GM21825 (cell line): ENCODE measurements around the gene BAAT.
"Not testable (repeated sequence)": the region's sequence is repeated elsewhere in the genome, so short reads cannot be mapped to it uniquely, and the experiment has no call there.

Experiments used
- ATAC-seq: cut with Tn5 transposase; IDR thresholded peaks from one replicate; pipeline ENCODE4 v1.9.1; 2021; ENCODE audit warnings: mild to moderate bottlenecking, moderate library complexity; ENCODE audit not compliant: unreplicated experiment

Gene BAAT

DNA sequence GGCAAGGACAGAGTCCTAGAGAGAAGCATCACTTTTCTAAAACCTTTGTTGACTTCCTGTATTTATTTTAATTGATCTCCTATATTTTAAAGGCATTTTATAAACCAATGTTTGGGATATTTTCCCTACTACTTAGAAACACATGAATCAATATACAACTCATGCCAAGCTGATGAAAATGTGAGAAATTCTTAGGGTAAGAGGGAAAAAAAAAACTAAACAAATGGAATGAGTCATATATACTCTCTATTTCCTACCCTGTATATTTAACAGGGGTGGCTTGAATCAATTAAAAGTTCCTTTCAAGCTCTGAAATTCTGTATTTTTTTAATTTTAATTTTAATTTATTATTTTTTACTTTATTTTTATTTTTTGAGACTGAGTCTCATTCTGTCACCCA lies 19.6 kb downstream of the BAAT start:
- no peak for ATAC-seq

DNA sequence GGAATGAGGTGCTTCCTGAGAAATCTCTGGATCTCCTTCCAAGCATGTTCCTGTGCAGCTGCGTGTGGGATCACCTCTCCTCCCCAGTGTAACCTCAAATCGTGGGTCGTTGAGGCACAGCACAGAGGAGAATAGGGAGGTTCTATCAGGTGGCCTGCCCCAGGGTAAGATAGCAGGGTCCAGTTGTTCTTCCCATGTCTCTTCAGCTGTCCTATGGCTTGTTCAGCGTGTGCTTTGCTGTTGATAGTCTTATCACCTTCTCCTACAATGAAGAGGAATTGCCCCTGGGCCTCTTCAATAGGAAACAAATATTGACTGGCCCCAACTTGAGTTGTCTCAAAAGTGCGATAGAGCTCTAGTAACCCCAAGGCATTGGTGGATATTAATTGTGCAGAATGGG lies 22.4 kb downstream of the BAAT start:
- no peak for ATAC-seq

DNA sequence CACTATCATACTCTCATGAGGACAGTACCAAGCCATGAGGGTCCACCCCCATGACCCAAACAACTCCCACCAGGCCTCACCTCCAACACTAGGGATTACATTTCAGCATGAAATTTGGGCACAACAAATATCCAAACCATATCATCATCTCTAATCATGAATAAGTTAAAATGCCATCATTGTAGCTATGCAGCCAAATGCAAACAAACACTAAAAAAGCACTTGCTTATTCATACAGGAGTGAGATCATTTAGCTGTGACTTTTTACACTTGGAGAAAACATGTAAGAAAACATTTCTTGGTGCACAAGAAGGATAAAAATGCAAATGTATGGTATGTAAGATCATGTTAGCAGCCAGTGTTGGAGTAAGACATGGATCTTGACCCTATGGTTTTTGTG lies 24.2 kb downstream of the BAAT start:
- ATAC-seq = no peak

DNA sequence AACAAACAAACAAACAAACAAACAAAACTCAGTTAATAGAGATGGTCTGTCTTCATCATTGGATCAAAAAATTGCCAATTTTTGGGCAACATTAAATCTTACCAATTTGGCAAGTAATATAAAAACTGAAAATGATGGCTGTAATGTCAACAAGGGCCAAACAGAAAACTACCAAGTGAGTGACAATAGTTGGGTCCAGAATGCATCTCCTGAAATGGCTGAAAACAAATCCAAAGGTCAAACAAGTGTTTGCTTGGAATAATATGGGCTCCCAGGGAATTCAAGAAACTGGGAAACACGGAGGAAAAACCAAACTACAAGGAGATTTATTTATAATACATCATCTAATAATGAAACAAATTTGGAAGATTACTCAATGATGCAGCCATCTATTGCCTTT lies 25.1 kb downstream of the BAAT start:
- ATAC-seq = no peak

DNA sequence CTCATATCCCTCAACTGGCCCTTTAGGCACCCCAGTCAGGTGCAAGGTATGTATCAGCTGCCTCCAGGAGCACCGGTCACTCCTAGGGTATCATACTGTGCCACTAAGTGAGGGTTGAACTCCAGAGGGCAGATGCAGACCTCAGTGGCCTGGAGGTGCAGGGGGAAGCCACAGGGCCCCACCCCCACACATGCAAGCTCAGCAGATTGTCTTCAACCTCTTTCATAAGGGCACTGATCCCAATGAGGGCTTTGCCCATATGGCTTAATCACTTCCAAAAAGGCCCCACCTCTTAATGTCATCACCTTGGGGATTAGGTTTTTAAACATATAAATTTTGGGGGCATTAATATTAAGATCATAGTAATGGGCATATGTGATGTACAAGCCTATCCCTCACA lies 28.2 kb downstream of the BAAT start:
- ATAC-seq = no peak

DNA sequence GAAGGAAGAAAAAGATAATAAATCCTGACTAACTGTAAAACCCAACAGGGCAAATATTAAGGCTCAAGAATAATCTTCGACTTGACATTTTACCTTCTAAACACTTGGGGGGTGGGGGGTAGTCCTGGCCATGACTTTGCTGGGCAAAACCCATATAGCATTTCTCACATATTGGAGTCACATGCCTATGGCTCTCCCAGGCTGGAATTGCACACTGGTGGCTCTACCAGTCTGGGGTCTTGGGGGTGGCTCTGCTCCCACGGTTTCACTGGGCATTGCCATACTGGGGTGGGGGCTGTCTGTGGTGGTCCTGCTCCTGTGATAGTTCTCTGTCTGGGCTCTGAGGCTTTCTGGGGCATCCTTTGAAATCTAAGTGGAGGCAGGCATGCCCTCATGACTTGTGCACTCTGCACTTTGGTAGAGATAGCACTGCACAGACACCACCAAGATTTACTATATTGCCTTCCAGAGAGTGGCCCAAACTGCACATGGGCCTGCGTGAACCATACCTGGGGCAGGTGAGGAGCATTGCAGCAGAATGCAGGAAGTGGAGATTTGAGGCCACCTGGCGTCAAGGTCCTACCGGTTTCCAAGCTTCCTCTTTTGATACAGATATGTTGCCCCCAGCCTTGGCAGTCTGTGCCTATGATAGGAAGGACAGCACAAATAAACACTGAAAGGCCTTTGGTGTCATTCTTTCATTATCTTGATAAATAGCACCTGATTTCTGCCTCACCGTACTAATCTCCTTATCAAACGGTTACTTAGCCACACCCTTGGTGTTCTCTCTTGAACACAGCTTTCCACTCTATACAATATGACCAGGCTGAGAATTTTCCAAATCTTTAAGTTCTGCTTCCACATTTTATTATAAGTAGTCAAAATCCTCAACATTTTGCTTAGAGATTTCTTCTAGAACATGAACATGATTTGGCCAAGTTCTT lies 29.8 kb downstream of the BAAT start:
- no peak for ATAC-seq

DNA sequence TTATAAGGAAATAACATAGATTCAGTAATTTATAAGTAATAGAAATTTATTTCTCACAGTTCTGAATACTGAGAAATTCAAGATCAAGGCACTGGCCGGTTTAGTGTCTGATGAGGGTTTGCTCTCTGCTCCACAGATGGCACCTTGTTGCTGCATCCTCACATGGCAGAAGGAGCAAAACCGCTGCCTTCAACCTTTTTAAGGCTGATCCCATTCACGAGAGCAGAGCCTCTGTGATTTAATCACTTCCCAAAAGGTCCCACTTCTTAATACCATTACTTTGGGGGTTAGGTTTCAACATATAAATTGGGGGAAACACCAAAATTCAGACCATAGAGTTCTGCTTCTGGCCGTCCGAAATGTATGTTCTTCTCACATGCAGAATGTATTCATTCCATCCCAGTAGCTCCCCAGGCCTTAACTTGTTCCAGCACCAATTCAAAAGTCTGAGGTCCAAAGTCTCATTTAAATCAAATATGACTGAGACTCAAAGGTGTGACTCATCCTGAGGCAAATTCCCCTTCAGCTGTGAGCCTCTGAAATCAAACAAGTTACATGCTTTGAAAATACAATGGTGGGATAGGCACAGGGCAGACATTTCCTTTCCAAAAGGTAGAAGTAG lies 30.6 kb downstream of the BAAT start:
- no peak for ATAC-seq

DNA sequence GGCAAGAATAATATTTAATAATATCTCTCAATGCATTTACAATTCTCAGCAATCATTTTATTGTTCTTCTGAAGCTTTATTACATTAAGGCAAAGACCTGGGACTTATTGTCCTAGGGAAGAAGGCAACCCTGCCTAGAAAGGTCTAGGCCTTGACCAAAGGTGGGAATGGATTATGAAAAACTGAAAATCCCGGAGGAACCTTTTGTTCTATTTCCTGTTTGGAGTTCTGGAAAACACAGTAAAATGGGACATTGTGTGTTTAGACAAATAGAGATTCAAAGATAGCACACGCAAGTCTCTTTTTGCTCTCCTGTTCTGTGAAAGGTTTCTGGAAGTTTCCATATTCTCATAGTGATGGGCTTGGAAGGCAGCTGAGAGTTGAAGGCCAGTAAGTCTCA lies 31.1 kb downstream of the BAAT start:
- ATAC-seq = no peak

DNA sequence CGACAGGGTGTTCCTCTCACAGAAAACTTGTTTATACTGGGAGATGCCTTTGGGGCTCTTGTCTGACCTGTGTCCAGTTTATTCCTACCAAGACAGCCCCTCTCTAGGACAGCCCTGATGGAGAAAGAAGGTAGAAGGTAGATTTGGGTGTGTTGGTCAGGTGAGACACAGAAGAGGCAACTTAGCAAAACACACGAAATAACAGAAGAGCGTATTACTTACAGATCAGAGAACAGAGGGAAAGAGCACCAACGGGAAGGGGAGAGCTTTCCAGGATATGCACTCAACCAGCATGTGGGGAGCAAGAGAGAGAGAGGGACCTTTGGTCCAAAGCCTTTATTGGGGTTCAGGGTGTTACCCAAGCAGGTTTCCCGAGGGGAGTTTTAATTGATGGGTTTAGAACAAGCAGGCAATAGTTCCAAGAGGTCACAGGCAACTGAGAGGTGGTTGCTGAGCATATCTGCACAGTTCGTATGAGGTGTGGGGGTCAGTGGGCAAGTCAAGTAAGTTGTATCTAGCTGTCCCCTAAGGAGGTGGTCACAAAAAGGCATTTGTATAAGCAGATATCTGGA lies 31.8 kb downstream of the BAAT start:
- ATAC-seq = no peak

DNA sequence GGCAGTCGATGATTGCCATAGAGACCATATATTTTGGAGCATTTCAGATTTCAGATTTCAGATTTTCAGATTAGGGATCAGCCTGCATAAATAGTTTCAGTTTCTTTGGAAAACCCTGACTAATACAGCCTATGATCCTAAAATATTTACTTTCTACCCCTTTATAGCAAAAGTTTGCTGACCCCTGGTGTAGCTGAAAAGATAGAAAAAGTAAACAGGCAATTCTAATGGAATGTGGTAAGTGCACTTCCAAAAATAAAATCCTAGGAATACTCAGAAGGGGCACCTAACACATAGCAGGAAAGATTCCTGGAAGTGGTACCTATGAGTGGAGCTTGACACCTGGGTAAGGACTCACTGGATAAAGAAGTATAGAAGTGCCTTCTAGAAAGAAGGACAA lies 34.5 kb downstream of the BAAT start:
- ATAC-seq = no peak

DNA sequence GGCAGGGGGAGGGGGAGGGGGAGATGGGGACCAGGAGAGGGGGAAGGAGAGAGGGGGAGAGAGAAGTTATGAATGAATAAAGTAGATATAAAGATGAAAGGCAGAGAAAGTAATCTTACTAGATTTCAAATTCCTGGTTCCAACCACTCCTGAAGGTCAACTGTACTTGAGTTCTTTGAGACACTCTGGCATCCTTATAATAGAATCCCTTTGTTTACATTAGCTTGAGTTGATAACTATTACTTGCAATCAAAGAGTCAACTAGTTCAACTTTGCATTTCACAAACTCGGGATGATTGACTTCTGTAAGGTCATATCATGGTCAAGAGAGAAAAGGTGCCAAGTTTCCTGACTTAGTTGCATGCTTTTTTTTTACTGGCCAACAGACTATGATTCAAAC lies 42.2 kb downstream of the BAAT start:
- no peak for ATAC-seq

DNA sequence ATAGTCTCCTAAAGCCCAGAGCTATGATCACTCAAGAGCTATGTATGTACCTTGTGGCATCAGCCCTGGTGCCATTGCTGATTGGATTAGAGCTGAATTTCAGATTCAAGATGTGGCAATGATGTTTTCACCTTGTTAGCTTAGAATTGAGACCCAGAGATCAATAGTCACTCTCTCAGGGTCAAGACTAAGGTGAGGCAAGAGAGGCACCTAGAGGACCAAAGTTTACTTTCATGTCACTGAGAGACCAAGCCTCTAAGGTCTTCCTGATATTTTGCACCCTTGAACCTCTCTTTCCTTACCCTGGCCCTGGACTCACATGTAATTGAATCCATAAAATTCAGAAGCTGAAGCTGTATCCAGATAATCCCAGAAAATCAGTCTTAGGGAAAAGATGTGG lies 42.8 kb downstream of the BAAT start:
- no peak for ATAC-seq

DNA sequence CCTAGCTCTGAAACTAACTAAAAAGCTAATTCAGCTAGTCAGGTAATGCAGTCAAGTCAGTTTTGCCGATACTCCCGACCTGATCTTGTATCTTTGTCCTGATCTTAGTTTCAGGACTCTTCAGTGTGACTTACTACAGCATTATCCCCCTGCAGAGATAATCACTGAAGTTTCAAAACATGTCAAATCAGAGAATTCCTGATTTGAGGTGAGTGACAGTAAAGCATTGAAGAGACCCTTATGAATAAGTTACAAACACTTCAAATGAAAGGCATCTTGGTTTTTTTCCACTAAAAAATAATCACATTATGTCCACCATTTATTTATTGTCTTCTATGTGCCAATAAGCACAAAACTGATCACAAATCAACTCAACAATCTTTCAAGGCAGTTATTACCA lies 47.6 kb downstream of the BAAT start:
- ATAC-seq = no peak

DNA sequence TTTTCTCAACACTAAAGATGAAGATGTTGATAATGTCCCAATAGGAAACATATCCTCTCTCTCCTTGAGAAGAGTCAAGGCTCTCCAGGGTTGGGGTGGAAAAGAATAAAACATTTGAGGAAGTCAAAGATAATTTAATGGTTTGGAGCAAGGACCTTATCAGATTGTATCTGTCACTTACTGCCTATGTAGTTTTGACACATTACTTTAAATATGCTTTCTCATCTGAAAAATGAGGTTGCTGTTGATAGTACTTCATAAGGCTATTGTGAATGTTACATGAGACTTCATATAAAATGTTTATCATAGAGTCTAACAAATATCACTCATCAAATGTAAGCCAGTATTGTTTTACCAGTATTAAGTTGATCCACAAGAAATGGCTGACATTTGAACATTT lies 48.7 kb downstream of the BAAT start:
- ATAC-seq = no peak

DNA sequence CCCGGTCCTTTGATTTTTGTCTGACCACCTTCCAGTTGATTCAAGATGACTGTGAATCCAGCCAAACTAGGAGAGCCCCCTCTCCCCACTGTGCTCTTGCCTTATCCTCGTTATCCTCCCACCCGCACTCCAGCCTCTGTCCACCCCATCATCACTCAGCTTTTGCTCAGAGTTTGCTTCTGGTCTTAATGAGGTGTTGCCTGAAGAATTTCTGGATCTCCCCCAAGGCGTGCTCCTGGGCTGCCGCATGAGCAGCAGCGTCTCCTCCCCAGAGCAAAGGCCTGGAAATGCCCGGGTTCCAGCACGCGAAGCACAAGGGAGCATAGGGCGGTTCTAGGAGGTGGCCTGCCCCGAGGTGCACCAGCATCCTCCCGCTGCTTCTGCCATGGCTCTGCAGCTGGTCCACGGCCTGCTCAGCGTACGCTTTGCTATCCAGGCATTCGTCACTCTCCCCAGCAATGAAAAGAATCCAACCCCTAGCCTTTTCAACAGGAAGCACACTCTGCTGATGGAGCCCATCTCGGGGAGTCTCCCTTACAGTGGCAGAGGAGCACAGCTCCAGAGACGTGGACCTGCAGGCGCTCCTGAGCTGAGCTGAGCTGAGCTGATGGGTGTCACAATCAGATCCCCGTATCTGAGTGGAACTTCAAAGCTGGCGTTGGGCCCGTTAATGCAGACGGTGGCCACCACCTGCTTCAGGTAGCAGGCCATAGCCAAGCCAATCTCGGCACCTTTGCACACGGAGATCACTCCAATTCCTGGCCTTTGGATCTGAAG lies 50.7 kb downstream of the BAAT start:
- no peak for ATAC-seq

DNA sequence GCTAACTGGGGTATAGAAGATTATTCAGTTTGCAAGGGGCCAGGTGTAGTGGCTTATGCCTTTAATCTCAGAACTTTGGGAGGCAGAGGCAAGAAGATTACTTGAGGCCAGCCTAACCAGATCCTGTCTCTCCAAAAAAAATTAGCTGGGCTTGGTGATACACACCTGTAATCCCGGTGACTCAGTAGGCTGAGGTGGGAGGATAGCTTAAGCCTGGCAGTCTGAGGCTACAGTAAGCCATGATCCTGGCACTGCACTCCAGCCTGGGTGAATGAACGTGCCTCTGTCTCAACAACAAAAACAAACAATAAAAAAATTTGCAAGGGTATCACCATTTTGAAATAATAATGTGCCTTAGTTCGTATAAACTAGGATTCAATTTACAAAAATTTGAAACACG lies 51.3 kb downstream of the BAAT start:
- no peak for ATAC-seq

DNA sequence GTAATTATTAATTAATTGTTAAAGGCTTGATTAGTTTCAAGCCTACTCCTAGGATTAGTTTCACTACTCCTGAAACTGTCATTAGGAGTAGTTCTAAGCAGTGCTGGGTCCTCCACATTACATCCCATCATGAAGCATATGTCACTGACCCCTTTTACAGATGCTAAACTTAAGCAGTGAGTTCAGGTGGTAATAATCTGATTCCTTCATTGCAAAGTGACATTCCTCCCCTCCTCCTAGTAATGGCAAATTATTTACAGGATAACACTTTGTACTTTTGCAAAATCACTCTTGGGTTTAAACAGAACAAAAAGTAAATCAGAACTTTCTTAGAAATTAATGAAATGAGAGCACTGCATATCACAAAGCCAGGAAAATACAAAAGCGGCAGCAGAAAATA lies 52.4 kb downstream of the BAAT start:
- no peak for ATAC-seq

DNA sequence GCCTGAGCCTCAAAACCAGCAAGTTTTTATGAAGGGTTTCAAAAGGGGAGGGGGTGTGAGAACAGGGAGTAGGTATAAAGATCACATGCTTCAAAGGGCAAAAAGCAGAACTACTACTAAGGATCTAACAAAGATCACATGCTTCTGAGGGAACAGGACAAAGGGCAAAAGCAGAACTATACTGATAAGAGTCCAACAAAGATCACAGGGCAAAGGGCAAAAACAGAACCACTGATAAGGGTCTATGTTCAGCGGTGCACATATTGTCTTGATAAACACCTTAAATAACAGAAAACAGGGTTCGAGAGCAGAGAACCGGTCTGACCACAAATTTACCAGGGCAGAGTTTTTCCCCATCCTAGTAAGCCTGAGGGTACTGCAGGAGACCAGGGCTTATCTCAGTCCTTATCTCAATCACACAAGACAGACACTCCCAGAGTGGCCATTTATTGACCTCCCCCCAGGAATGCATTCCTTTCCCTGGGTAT lies 57.3 kb downstream of the BAAT start:
- not testable (repeated sequence) for ATAC-seq

DNA sequence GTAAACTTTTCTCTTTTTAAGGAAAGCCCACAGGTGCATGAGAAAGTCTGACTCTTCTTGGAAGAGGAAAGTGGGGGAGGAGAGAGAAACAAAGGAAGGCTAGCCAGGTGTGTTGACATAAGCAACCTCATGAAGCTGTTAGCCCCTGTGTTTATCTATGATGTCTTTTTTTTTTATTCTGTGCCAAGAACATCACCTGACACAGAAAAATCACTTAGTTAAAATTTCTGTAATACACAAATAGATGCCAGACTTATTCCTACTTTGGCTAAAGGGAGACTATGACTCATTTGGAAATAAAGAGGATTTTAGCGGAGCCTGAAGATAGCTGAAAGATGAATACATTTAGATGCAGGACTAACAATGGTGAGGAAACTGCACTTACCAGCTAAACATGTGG lies 58.3 kb downstream of the BAAT start:
- ATAC-seq = no peak

DNA sequence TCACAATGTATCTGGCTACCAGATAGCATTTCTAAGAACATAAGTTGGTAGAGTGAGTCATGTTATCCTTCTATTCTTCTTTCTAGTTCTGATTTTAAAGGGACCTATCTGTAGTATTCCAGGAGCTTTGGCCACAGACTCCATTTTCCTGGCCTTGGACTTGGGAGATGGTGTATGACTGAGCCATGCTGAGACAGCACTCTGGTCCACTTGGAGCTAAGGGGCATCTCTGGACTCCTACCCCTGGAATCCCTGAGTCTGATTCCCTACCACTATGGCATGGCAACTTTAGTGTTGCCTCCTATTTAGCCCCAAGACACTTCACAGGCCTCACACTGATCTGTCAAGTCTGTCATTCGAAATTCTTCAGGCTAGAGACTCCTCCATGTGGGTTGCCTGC lies 58.8 kb downstream of the BAAT start:
- no peak for ATAC-seq

DNA sequence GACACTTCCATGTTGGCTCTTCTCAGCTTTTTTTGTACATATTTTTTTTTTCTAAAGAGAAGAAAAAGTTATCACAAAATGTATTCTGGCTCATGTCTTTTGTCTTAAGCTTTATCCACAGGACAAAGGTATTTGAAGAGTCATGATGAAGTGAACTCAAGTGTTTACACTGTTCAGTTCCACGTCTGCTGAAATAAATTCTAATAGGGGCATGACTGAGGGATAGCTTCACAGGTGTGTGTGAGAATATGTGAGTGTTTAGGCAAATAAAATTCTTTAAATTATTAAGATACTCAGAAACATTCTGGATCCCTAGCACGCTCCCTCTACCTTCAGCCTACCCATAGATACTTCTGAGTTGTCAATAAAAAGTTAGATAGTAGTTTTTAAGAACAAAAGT lies 59.8 kb downstream of the BAAT start:
- no peak for ATAC-seq
